Endodermal cell (in vitro differentiated cells): ENCODE measurements around the gene NPAS4. TPM values are rescaled to one million over a fixed set of nuclear protein-coding genes. Genes with fewer than 3 reads are reported as not detected.
A peak's percentile ranks its signal among the peaks of the same experiment; 100 is the strongest.

ENCODE experiments used
- DNase-seq: peaks from one replicate; pipeline ENCODE4 v3.0.0-alpha.2; 2017
- H3K27ac ChIP-seq: 2 replicates; pipeline ENCODE4 v1.5.1; 2013; ENCODE audit warnings: mild to moderate bottlenecking, low read depth, low read length, moderate library complexity
- H3K27me3 ChIP-seq: 2 replicates; pipeline ENCODE4 v1.6.1; 2013; ENCODE audit warnings: mild to moderate bottlenecking, low read length, moderate library complexity; ENCODE audit not compliant: insufficient read depth, control insufficient read depth, poor library complexity, severe bottlenecking
- H3K36me3 ChIP-seq: 2 replicates; pipeline ENCODE4 v1.7.0; 2013; ENCODE audit warnings: mild to moderate bottlenecking, low read length, moderate library complexity; ENCODE audit not compliant: control insufficient read depth, insufficient read depth
- H3K4me1 ChIP-seq: one replicate; pipeline ENCODE4 v1.7.0; 2013; ENCODE audit warnings: low read length; ENCODE audit not compliant: control insufficient read depth, insufficient read depth
- H3K4me3 ChIP-seq: 2 replicates; pipeline ENCODE4 v1.5.1; 2013; ENCODE audit warnings: mild to moderate bottlenecking, low read length, moderate library complexity
- H3K9ac ChIP-seq: 2 replicates; pipeline ENCODE4 v1.6.1; 2013; ENCODE audit warnings: mild to moderate bottlenecking, low read length, moderate library complexity; ENCODE audit not compliant: poor library complexity, severe bottlenecking; ENCODE audit errors: extremely low read depth
- H3K9me3 ChIP-seq: 2 replicates; pipeline ENCODE4 v1.6.1; 2013; ENCODE audit warnings: mild to moderate bottlenecking, low read length, moderate library complexity; ENCODE audit not compliant: control insufficient read depth
- H3K27ac Mint-ChIP-seq: 2 replicates; pipeline ENCODE4 v1.8.0; 2020; ENCODE audit warnings: mixed read lengths
- H3K27me3 Mint-ChIP-seq: 2 replicates; pipeline ENCODE4 v1.8.0; 2021; ENCODE audit warnings: mild to moderate bottlenecking, mixed read lengths; ENCODE audit not compliant: insufficient read depth
- H3K36me3 Mint-ChIP-seq: 2 replicates; pipeline ENCODE4 v1.8.0; 2020; ENCODE audit warnings: low read depth, mixed read lengths
- H3K4me1 Mint-ChIP-seq: 2 replicates; pipeline ENCODE4 v1.8.0; 2020; ENCODE audit warnings: mixed read lengths
- H3K4me3 Mint-ChIP-seq: 2 replicates; pipeline ENCODE4 v1.8.0; 2020; ENCODE audit warnings: mild to moderate bottlenecking, moderate library complexity, mixed read lengths
- H3K9me3 Mint-ChIP-seq: 2 replicates; pipeline ENCODE4 v1.8.0; 2020; ENCODE audit warnings: mild to moderate bottlenecking, mixed read lengths
- CTCF ChIP-seq: fragments of 200-600 bp; sonication (generic); conservative IDR thresholded peaks from 2 replicates; pipeline ENCODE4 v1.5.0; 2021; ENCODE audit warnings: antibody characterized with exemption, mild to moderate bottlenecking
- WGBS, 2 experiments: methylation state at CpG; one replicate each; pipeline versions ENCODE4 v1.1.5 to v1.1.7; 2013; ENCODE audit warnings: missing lambda C conversion rate in 2 of 2, mixed read lengths in 1 of 2; ENCODE audit not compliant: insufficient coverage in 1 of 2, insufficient read length in 1 of 2; 5-methylcytosine and 5-hydroxymethylcytosine counted together
- total RNA-seq, 2 donors: library from RNA; stranded (reverse); fragmentation: NEBNext Ultra II Directional in 1 of 2; extraction: Animal tissue kit (Norgen Biotek cat#: 25700) in 1 of 2; gene quantifications; 2 replicates in 1 of 2; 3 replicates in 1 of 2; pipeline ENCODE4 v1.2.1, GENCODE V29; 2021

Gene NPAS4
- total RNA-seq, 2 donors from 2014 or later: not detected

- no peaks in the 10 kb centered on the region for H3K27me3 ChIP-seq
- TF ChIP-seq CTCF: no peak
- Mint-ChIP-seq H3K27ac (no peak overlapping the region), H3K4me1 (peaks cover 4% of the 10 kb centered on the region), H3K4me3 (peak overlapping the region; percentile 76), H3K27me3 (peaks cover 16% of the 10 kb centered on the region), H3K9me3 (peaks cover 14% of the 10 kb centered on the region), H3K36me3 (no peaks in the 10 kb centered on the region)
- peaks cover 22% of the 10 kb centered on the region for H3K9me3 ChIP-seq
- no peak overlapping the region for H3K9ac ChIP-seq
- no peaks in the 10 kb centered on the region for H3K4me1 ChIP-seq
- 71 to 77% methylated on average over 13 to 19 of the region's 19 CpGs for WGBS, 2 experiments
- H3K27ac ChIP-seq: no peak overlapping the region
- no peak for DNase-seq
- H3K36me3 ChIP-seq: no peaks in the 10 kb centered on the region
- H3K4me3 ChIP-seq: peak overlapping the region; percentile 82
Measured at GRCh38 chr11:66465373-66466224, 44.8 kb downstream of the NPAS4 start.

GRCh38 chr11:66466225-66467033, 45.6 kb downstream of the NPAS4 start, which contains the start of gene PELI3:
Gene PELI3, plus strand, starts transcription at chr11:66466905. Its CDS starts 1,224 bp downstream, at chr11:66468129.
- Histone ChIP-seq H3K9me3 (peaks cover 18% of the 10 kb centered on the region), H3K36me3 (no peaks in the 10 kb centered on the region), H3K27ac (no peak within 1 kb of the TSS), H3K9ac (peak within 1 kb of the TSS; percentile 41), H3K27me3 (no peaks in the 10 kb centered on the region), H3K4me3 (peak within 1 kb of the TSS; percentile 85), H3K4me1 (no peaks in the 10 kb centered on the region)
- DNase-seq: peak; percentile 99
- TF ChIP-seq CTCF: no peak
- peaks cover 4% of the 10 kb centered on the region for H3K4me1 Mint-ChIP-seq
- H3K36me3 Mint-ChIP-seq: no peaks in the 10 kb centered on the region
- WGBS, 2 experiments: 2 to 7% methylated on average over 3 to 60 of the region's 63 CpGs
- peaks cover 14% of the 10 kb centered on the region for H3K9me3 Mint-ChIP-seq
- peak within 1 kb of the TSS; percentile 89 for H3K27ac Mint-ChIP-seq
- H3K4me3 Mint-ChIP-seq: peak within 1 kb of the TSS; percentile 76
- H3K27me3 Mint-ChIP-seq: peaks cover 16% of the 10 kb centered on the region

- peaks cover 4% of the 10 kb centered on the region for H3K4me1 Mint-ChIP-seq
- H3K27ac ChIP-seq: no peak overlapping the region
- H3K27me3 ChIP-seq: no peaks in the 10 kb centered on the region
- H3K4me3 Mint-ChIP-seq: peak overlapping the region; percentile 76
- H3K36me3 ChIP-seq: no peaks in the 10 kb centered on the region
- H3K27me3 Mint-ChIP-seq: peaks cover 16% of the 10 kb centered on the region
- H3K4me1 ChIP-seq: no peaks in the 10 kb centered on the region
- peak; percentile 64 for TF ChIP-seq CTCF
- H3K4me3 ChIP-seq: peak overlapping the region; percentile 85
- H3K9me3 ChIP-seq: peaks cover 16% of the 10 kb centered on the region
- 4 to 14% methylated on average over 16 to 62 of the region's 72 CpGs for WGBS, 2 experiments
- no peaks in the 10 kb centered on the region for H3K36me3 Mint-ChIP-seq
- H3K9me3 Mint-ChIP-seq: peaks cover 14% of the 10 kb centered on the region
- no peak for DNase-seq
- H3K9ac ChIP-seq: peak overlapping the region; percentile 41
- H3K27ac Mint-ChIP-seq: no peak overlapping the region
Measured at GRCh38 chr11:66467034-66467659, 46.3 kb downstream of the NPAS4 start.
